Neural crest cell (in vitro differentiated cells): ENCODE data around the gene TMEM106A. TPM values are rescaled to one million over a fixed set of nuclear protein-coding genes. Genes with fewer than 3 reads are reported as not detected.
"Not testable (repeated sequence)": the region's sequence is repeated elsewhere in the genome, so short reads cannot be mapped to it uniquely, and the experiment has no call there.

Experiments used
- DNase-seq: peaks from one replicate; pipeline ENCODE4 v3.0.0; 2021; ENCODE audit warnings: low read depth, mixed read lengths, low spot score
- H3K27ac Mint-ChIP-seq: one replicate; pipeline ENCODE4 v1.8.0; 2021; ENCODE audit warnings: mild to moderate bottlenecking, mixed read lengths; ENCODE audit not compliant: unreplicated experiment
- H3K27me3 Mint-ChIP-seq: 2 replicates; pipeline ENCODE4 v1.8.0; 2021; ENCODE audit warnings: low read depth, mild to moderate bottlenecking, mixed read lengths
- H3K36me3 Mint-ChIP-seq: 2 replicates; pipeline ENCODE4 v1.8.0; 2021; ENCODE audit warnings: low read depth, mild to moderate bottlenecking, mixed read lengths
- H3K4me1 Mint-ChIP-seq: 2 replicates; pipeline ENCODE4 v1.8.0; 2021; ENCODE audit warnings: mixed read lengths
- H3K4me3 Mint-ChIP-seq: one replicate; pipeline ENCODE4 v1.8.0; 2021; ENCODE audit warnings: mild to moderate bottlenecking, mixed read lengths
- H3K9me3 Mint-ChIP-seq: 2 replicates; pipeline ENCODE4 v1.8.0; 2021; ENCODE audit warnings: mixed read lengths
- CTCF ChIP-seq: fragments of 200-600 bp; sonication (generic); conservative IDR thresholded peaks from 2 replicates; pipeline ENCODE4 v1.5.0; 2021; ENCODE audit warnings: antibody characterized with exemption, mild to moderate bottlenecking
- long read RNA-seq: library from polyadenylated mRNA; unstranded; transcript quantifications from one replicate; pipeline ENCODE4 v2.0.0, GENCODE V29; 2020
- total RNA-seq: library from RNA; stranded (reverse); gene quantifications from 2 replicates; pipeline ENCODE4 v1.2.1, GENCODE V29; 2021

TMEM106A gene
- 4.6 and 5.8 TPM in 2 replicates for total RNA-seq
- long read RNA-seq: 0 reads

GRCh38 chr17:43211480-43212402 is at the start of gene TMEM106A:
TMEM106A (plus strand) TSS chr17:43211875; CDS start chr17:43213042, 1,167 bp downstream.
- Mint-ChIP-seq H3K27ac (peak within 1 kb of the TSS; percentile 7), H3K4me3 (peak within 1 kb of the TSS; percentile 91), H3K9me3 (no peaks in the 10 kb centered on the region), H3K36me3 (peaks cover 3% of the 10 kb centered on the region), H3K4me1 (peaks cover 31% of the 10 kb centered on the region), H3K27me3 (no peaks in the 10 kb centered on the region)
- peak; percentile 36 for DNase-seq
- peak; percentile 46 for TF ChIP-seq CTCF

DNA sequence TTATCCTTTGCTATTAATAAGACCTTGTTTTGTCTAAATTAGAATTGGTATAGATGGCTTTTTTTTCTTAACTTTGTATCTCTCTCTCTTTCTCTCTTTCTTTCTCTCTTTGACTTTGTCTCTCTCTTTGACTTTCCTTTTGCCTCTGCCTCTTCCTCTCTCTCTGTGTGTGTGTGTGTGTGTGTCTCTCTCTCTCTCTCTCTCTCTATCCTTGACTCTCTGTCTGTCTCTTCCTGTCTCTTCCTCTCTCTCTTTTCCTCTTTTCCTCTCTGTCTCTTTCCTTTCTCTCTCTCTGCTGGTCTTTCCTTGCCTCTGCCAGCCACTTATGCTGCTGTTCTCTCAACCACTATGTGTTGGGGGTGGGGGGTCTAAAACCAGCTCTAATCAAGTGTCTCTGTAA is 45.7 kb upstream of the TMEM106A start:
- not testable (repeated sequence) for H3K4me3 Mint-ChIP-seq, H3K9me3 Mint-ChIP-seq, H3K36me3 Mint-ChIP-seq, H3K27me3 Mint-ChIP-seq, DNase-seq, H3K4me1 Mint-ChIP-seq, H3K27ac Mint-ChIP-seq

- H3K27ac Mint-ChIP-seq: no peak overlapping the region
- no peaks in the 10 kb centered on the region for H3K9me3 Mint-ChIP-seq
- H3K4me1 Mint-ChIP-seq: no peaks in the 10 kb centered on the region
- no peak for DNase-seq
- no peak overlapping the region for H3K4me3 Mint-ChIP-seq
- no peak for TF ChIP-seq CTCF
- H3K27me3 Mint-ChIP-seq: no peaks in the 10 kb centered on the region
- no peaks in the 10 kb centered on the region for H3K36me3 Mint-ChIP-seq
These were observed 42.0 kb upstream of the TMEM106A start for GRCh38 chr17:43169561-43170139.

- no peaks in the 10 kb centered on the region for H3K27me3 Mint-ChIP-seq
- no peaks in the 10 kb centered on the region for H3K9me3 Mint-ChIP-seq
- peak; percentile 53 for DNase-seq
- H3K27ac Mint-ChIP-seq: no peak overlapping the region
- H3K4me1 Mint-ChIP-seq: peaks cover 3% of the 10 kb centered on the region
- H3K4me3 Mint-ChIP-seq: no peak overlapping the region
- no peaks in the 10 kb centered on the region for H3K36me3 Mint-ChIP-seq
- TF ChIP-seq CTCF: no peak
These were observed 41.4 kb upstream of the TMEM106A start for GRCh38 chr17:43170140-43170765.

DNA sequence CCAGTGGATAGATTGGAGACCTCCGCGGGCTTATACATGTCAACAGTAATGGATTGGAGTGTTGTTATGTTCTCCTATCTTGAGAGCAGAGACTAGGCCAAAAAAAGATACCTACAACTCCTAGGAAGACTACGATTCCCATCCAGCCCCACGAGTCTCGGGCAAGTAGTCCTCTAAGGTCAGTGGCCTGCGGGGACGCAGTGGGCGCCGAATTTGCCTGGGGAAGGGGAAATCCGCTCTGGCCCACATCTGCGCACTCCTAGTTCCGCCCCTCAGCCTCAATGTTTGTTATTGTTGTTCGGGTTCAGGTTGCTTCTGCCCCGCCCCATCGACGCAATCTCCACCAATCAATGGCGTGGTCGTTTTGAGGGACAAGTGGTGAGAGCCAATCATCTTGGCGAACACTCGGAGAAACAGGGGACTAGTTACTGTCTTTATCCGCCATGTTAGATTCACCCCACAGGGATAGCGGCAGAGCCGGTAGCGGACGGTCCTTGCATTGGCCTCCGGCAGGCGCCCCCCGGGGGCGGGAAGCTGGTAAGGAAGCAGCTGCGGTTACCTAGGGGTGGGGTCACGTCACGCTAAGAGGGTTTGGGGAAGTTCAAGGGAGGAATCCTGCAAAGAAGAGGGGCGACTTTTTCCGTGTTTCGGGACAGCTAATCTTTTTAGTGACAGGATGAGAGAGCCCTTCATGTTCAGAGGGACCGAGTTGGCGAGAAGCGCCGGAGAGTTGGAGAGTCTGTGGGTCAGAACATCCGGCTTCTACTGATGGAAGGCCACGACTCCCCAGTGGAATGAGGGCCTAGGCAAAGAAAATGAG is 40.7 kb upstream of the TMEM106A start, which contains the start of gene NBR1:
Gene NBR1, plus strand, starts transcription at position 449 of the 820 bp plus-strand sequence. CDS start 4,586 bp downstream, outside the sequence.
- peaks cover 10% of the 10 kb centered on the region for H3K4me1 Mint-ChIP-seq
- H3K27me3 Mint-ChIP-seq: no peaks in the 10 kb centered on the region
- peak; percentile 27 for TF ChIP-seq CTCF
- H3K4me3 Mint-ChIP-seq: no peak within 1 kb of the TSS
- no peak within 1 kb of the TSS for H3K27ac Mint-ChIP-seq
- H3K36me3 Mint-ChIP-seq: no peaks in the 10 kb centered on the region
- no peaks in the 10 kb centered on the region for H3K9me3 Mint-ChIP-seq
- DNase-seq: peak; percentile 96
